Right renal pelvis (tissue), 4 donors: Measurements from ENCODE around the gene TEX13B. TPM values are rescaled to one million over a fixed set of nuclear protein-coding genes. Genes with fewer than 3 reads are reported as not detected.

Experiments
- DNase-seq, 4 donors: peaks; one replicate each; pipeline ENCODE4 v3.0.0-alpha.2; 2013; ENCODE audit warnings: low read depth in 4 of 4, low spot score in 3 of 4, missing footprints in 1 of 4
- polyA plus RNA-seq, 4 donors: library from polyadenylated mRNA; unstranded; fragments of 120-200 nt; gene quantifications; one replicate each; pipeline ENCODE4 v1.2.1, GENCODE V29; 2013; ENCODE audit not compliant: insufficient read length in 4 of 4

The TEX13B gene
- polyA plus RNA-seq, 4 donors = not detected

GRCh38 chrX:107940095-107940494 is 42.1 kb downstream of the TEX13B start:
- DNase-seq = no peak

- no peak for DNase-seq
These were observed 45.8 kb downstream of the TEX13B start for GRCh38 chrX:107936434-107936730.

DNA sequence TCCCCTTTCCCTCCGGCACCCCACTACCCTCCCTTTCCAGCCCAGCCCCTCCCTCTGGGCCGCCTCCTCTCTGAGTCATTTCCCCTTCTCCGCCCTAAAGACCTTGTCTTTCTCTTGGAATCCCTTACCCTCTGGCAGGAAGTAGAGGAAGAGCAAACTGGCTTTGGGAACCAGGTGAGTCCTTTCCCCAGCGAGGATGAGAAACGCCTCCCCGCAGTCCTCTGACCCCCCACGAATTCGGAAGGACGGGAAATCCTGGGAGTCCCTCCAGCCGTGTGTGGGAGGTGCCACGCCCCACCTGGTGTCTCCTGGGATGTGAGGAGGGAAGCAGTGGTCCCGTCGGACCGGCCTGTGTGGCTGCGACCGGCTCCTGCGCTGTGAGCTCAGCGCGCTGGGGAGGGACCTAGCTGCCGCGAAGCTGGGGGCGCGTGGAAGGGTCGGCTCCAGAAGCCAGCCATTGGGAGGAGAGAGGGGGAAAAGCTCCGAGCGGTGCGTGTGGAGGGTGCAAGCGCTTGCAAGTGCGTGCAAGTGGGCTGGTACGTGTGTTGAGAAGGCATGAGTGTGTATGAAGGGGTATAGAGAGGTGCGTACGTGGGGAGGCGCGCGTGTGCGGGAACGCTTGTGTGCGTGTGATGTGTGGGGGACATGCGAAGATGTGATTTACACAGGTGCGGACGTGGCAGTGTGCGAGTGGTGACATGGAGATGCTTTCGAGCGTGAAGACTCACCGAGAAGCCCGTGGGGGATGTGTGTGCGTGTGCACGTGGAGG is 46.3 kb downstream of the TEX13B start:
- DNase-seq = no peak

DNA sequence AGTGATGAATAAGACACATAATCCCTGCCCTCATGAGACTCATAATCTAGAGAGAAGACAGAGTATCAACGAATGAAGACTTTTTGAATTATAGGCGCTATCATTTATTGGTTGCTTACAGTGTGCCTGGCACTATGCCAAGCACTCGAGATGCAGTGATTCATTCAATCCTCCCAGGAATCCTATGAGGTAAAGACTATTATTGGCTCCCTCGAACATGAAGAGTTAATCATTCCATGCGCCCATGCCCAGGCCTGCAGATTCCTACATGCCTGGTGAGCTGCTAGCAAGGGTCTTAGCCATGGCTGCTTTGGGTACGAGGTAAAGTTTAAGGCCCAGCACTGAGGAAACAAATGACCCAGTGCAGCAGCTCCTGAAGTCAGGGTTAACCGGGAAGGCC is 47.0 kb downstream of the TEX13B start:
- DNase-seq = no peak

- no peak for DNase-seq
These were observed 47.9 kb downstream of the TEX13B start for GRCh38 chrX:107934262-107934661.

Other genes starting within 250 kb of the TEX13B start
- 100 to 1,000 TPM; 124 to 136 (median 130) TPM for gene TSC22D3, start 206.6 kb downstream of the TEX13B start, polyA plus RNA-seq
- under 1 TPM in 2 of 4 donors, not detected in 2; 0.05 to 0.08 TPM for gene NCBP2L, start 204.6 kb downstream of the TEX13B start, polyA plus RNA-seq
- gene MID2, start 156.5 kb downstream of the TEX13B start, polyA plus RNA-seq = 10 to 100 TPM; 10.9 to 13.0 (median 11.9) TPM
- gene VSIG1, start 62.7 kb upstream of the TEX13B start, polyA plus RNA-seq = 1 to 10 TPM in 2 of 4 donors, under 1 TPM in 2; 0.69 to 1.3 (median 0.97) TPM
- 10 to 100 TPM; 79.0 to 85.2 (median 82.8) TPM for gene PSMD10, start 109.2 kb upstream of the TEX13B start, polyA plus RNA-seq
- 10 to 100 TPM; 10.9 to 13.1 (median 12.5) TPM for gene ATG4A, start 109.4 kb upstream of the TEX13B start, polyA plus RNA-seq